HepG2 (cell line): Measurements from ENCODE around the gene ZNF816. TPM values are rescaled to one million over a fixed set of nuclear protein-coding genes. Genes with fewer than 3 reads are reported as not detected.

Source experiments
- ATAC-seq: fragments of 200-7000 bp; cut with Tn5 transposase; 3 replicates; pipeline ENCODE4 v1.9.1; 2020; ENCODE audit warnings: mild to moderate bottlenecking, moderate library complexity
- BruUV-seq: library from RNA; stranded (reverse); fragments of 400-500 nt; replicated peaks from 2 replicates; lab custom pipeline; 2021; lab: Mats Ljungman, UMichigan
- CTCF ChIA-PET: fragments of 300-600 bp; formaldehyde crosslinking; extraction: SDS; loops from one replicate; lab custom pipeline; 2021; ENCODE audit warnings: low total read pairs, inconsistent platforms, low intra/inter-chr PET ratio; lab: Yijun Ruan, JAX
- POLR2A ChIA-PET: fragments of 350-600 bp; sonication (Branson Sonifier 250); formaldehyde crosslinking; loops from one replicate; lab custom pipeline; 2020; ENCODE audit warnings: antibody characterized with exemption, inconsistent platforms; lab: Yijun Ruan, JAX
- DNase-seq: peaks from one replicate; pipeline ENCODE4 v3.0.0-alpha.2; 2015; ENCODE audit warnings: low spot score
- FAIRE-seq: peaks from 3 replicates; lab custom pipeline; 2011; peaks lifted over from hg19 to GRCh38; lab: Jason Lieb, UNC
- H2AFZ ChIP-seq: one replicate; pipeline ENCODE4 v1.6.1; 2011; ENCODE audit warnings: low read length, inconsistent platforms
- H3K27ac ChIP-seq: fragments of 300-600 bp; 3 replicates; pipeline ENCODE4 v1.8.0; 2011; ENCODE audit warnings: mixed run types, mild to moderate bottlenecking, mixed read lengths, low read length, inconsistent platforms; ENCODE audit not compliant: insufficient read depth; ENCODE audit errors: extremely low read length
- H3K27me3 ChIP-seq, 2 experiments: fragments of 200-600 bp in 1 of 2; 2 replicates in 1 of 2; 3 replicates in 1 of 2; pipeline versions ENCODE4 v1.6.0 to v1.8.0; 2011; ENCODE audit warnings: low read length in 2 of 2, mild to moderate bottlenecking in 2 of 2, moderate library complexity in 2 of 2, inconsistent platforms in 1 of 2; ENCODE audit not compliant: insufficient read depth in 2 of 2, control insufficient read depth in 1 of 2
- H3K36me3 ChIP-seq, 2 experiments: fragments of 200-600 bp in 1 of 2; replicated peaks in 1 of 2; 2 replicates in 1 of 2; 3 replicates in 1 of 2; pipeline versions ENCODE4 v1.5.1 to v1.8.0; 2011; ENCODE audit warnings: low read length in 2 of 2, inconsistent platforms in 1 of 2; ENCODE audit not compliant: insufficient read depth in 2 of 2, control insufficient read depth in 1 of 2
- H3K4me1 ChIP-seq: 2 replicates; pipeline ENCODE4 v1.5.1; 2012; ENCODE audit warnings: low read length, inconsistent platforms; ENCODE audit not compliant: insufficient read depth
- H3K4me2 ChIP-seq: 2 replicates; pipeline ENCODE4 v1.6.0; 2011; ENCODE audit warnings: low read depth, low read length, inconsistent platforms
- H3K4me3 ChIP-seq, 3 experiments: fragments of 200-600 bp in 1 of 3; sonication (generic), shearing (Covaris generic) in 1 of 3; replicated peaks in 1 of 3; 2 replicates each; pipeline ENCODE4 v1.5.1; 2011 to 2016; ENCODE audit warnings: low read length in 3 of 3, inconsistent platforms in 2 of 3, low read depth in 2 of 3, mild to moderate bottlenecking in 2 of 3, control low read depth in 1 of 3, mixed read lengths in 1 of 3; ENCODE audit not compliant: insufficient read depth in 1 of 3
- H3K79me2 ChIP-seq: one replicate; pipeline ENCODE4 v1.6.1; 2011; ENCODE audit warnings: low read length, inconsistent platforms; ENCODE audit not compliant: insufficient read depth
- H3K9ac ChIP-seq: 2 replicates; pipeline ENCODE4 v1.6.0; 2011; ENCODE audit warnings: mild to moderate bottlenecking, low read depth, low read length, inconsistent platforms; ENCODE audit not compliant: insufficient read depth
- H3K9me3 ChIP-seq: 2 replicates; pipeline ENCODE4 v1.5.1; 2012; ENCODE audit warnings: mild to moderate bottlenecking, low read length
- H4K20me1 ChIP-seq: 2 replicates; pipeline ENCODE4 v1.6.0; 2011; ENCODE audit warnings: inconsistent platforms, mild to moderate bottlenecking, low read length, moderate library complexity; ENCODE audit not compliant: insufficient read depth
- AKAP8 ChIP-seq: sonication (generic); formaldehyde crosslinking; IDR thresholded peaks from 2 replicates; pipeline ENCODE4 v1.5.1; 2020; ENCODE audit warnings: mild to moderate bottlenecking, missing genetic modification reagents
- DPF2 ChIP-seq: sonication (generic); formaldehyde crosslinking; IDR thresholded peaks from 2 replicates; pipeline ENCODE4 v1.4.0; 2020; ENCODE audit warnings: mild to moderate bottlenecking, low read depth, missing genetic modification reagents, borderline replicate concordance
- GABPB1 ChIP-seq: IDR thresholded peaks from 2 replicates; pipeline ENCODE4 v1.6.1; 2016; ENCODE audit warnings: mild to moderate bottlenecking, missing genetic modification reagents, moderate library complexity, missing compliant biosample characterization
- GTF2F1 ChIP-seq: fragments of 150-350 bp; IDR thresholded peaks from 2 replicates; pipeline ENCODE4 v1.6.1; 2014; ENCODE audit warnings: low read length
- MLXIP ChIP-seq: sonication (generic); formaldehyde crosslinking; IDR thresholded peaks from 2 replicates; pipeline ENCODE4 v1.9.0; 2021; ENCODE audit warnings: missing genetic modification reagents, borderline replicate concordance
- U2AF2 ChIP-seq: fragments of 200-400 bp; formaldehyde crosslinking; IDR thresholded peaks from 2 replicates; pipeline ENCODE4 v1.6.1; 2017; ENCODE audit warnings: low read depth, mild to moderate bottlenecking, low read length
- ZKSCAN1 ChIP-seq: fragments of 150-350 bp; IDR thresholded peaks from 2 replicates; pipeline ENCODE4 v1.6.1; 2014; ENCODE audit warnings: low read length
- ZNF598 ChIP-seq: sonication (generic); formaldehyde crosslinking; IDR thresholded peaks from 2 replicates; pipeline ENCODE4 v1.5.1; 2020; ENCODE audit warnings: mild to moderate bottlenecking, missing genetic modification reagents, borderline replicate concordance
- ZNF646 ChIP-seq: sonication (generic); formaldehyde crosslinking; IDR thresholded peaks from 2 replicates; pipeline ENCODE4 v1.9.0; 2021; ENCODE audit warnings: mild to moderate bottlenecking, missing genetic modification reagents
- ZNF720 ChIP-seq: sonication (generic); formaldehyde crosslinking; IDR thresholded peaks from 2 replicates; pipeline ENCODE4 v1.4.0; 2020; ENCODE audit warnings: missing genetic modification reagents
- ZNF768 ChIP-seq: sonication (generic); formaldehyde crosslinking; IDR thresholded peaks from 2 replicates; pipeline ENCODE4 v1.4.0; 2020; ENCODE audit warnings: missing genetic modification reagents
- WGBS: methylation state at CpG from one replicate; pipeline ENCODE4 v1.1.6; 2017; ENCODE audit warnings: low lambda C conversion rate; 5-methylcytosine and 5-hydroxymethylcytosine counted together
- in situ Hi-C: cut with HindIII; loops from 2 replicates; pipeline ENCODE4 v1.10.0; 2017; ENCODE audit warnings: low pct_unique_long_range_greater_than_20kb; ENCODE audit not compliant: extremely low pct_ligation_motif_present
- intact Hi-C: fragments of 100-400 bp; cut with micrococcal nuclease; formaldehyde crosslinking; loops from one replicate; pipeline ENCODE4 v1.10.0; 2022; ENCODE audit not compliant: unreplicated experiment
- polyA plus RNA-seq, 8 experiments: library from polyadenylated mRNA; depleted of rRNA in 3 of 8; stranded (reverse) in 7 of 8; unstranded in 1 of 8; fragments of >200 nt; fragmentation: Illumina TruSeq in 4 of 8; extraction: Trizol in 4 of 8; gene quantifications; 2 replicates each; pipeline versions ENCODE4 v1.2.1 to v1.2.3, GENCODE V29; 2011 to 2016; ENCODE audit warnings: low read depth in 4 of 8, missing spikeins in 1 of 8, mixed read lengths in 1 of 8; ENCODE audit not compliant: insufficient read depth in 1 of 8
- total RNA-seq, 5 experiments: library from RNA; depleted of rRNA; stranded (reverse); fragments of >200 nt; fragmentation: Illumina TruSeq; extraction: Trizol; gene quantifications; 2 replicates each; pipeline ENCODE4 v1.2.3, GENCODE V29; 2016; ENCODE audit warnings: low read depth in 1 of 5
- TF ChIP-seq, protein P1 (sequence below): IDR thresholded peaks from 2 replicates; pipeline ENCODE4 v1.6.1; 2012; ENCODE audit warnings: low read length, improper control_type of control experiment

ZNF816 gene
- total and polyA plus RNA-seq, 2 of the 13 experiments (the other 11 are each of a cell fraction or from before 2014, with no cell fraction given): 5.2 to 14.1 TPM

DNA sequence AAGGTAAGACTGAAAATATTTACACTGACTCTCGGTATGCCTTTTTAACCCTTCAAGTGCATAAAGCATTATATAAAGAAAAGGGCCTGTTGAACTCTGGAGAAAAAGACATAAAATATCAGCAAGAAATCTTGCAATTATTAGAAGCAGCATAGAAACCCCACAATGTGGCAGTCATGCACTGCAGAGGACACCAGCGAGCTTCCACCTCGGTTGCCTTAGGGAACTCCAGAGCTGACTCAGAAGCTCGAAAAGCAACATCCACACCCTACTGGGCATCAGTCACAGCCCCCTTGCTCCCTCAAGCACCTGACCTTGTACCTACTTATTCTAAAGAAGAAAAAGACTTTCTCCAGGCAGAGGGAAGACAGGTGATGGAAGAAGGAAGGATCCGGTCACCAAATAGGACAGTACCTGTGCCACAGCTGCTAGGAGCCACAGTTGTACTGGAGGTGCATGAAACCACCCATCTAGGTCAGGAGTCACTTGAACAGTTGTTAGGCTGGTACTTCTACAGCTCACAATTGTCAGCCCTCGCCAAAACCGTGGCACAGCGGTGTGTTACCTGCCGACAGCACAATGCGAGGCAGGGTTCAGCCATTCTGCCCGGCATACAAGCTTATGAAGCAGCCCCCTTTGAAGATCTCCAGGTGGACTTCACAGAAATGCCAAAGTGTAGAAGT is 2.9 kb downstream of the ZNF816 start:
- no peak overlapping the region for H3K27ac ChIP-seq
- no peak overlapping the region for H3K4me2 ChIP-seq
- in situ Hi-C loops (no loop called here), intact Hi-C loops (no loop called here)
- ATAC-seq (no peak), DNase-seq (no peak), FAIRE-seq (no peak)
- H3K9ac ChIP-seq: no peak overlapping the region
- no peaks in the 10 kb centered on the region; a peak in 1 of 5 replicates for H3K27me3 ChIP-seq
- WGBS: 93% methylated on average over 11 of the region's 11 CpGs
- H2AFZ ChIP-seq: no peak overlapping the region
- H3K79me2 ChIP-seq: peaks cover 35% of the 10 kb centered on the region
- POLR2A ChIA-PET: no interaction called here
- BruUV-seq: no TSS peak
- H3K9me3 ChIP-seq: peaks cover 23% of the 10 kb centered on the region; the same call in 1 of the 2 replicates
- H3K4me1 ChIP-seq: peaks cover 35% of the 10 kb centered on the region
- CTCF ChIA-PET: no interaction called here
- H4K20me1 ChIP-seq: no peaks in the 10 kb centered on the region
- H3K36me3 ChIP-seq: peaks cover 7 to 48% of the 10 kb centered on the region in 2 experiments; a peak in 4 of 5 replicates
- H3K4me3 ChIP-seq: no peak overlapping the region
- TF ChIP-seq GABPB1 (CRISPR knock-in tag): no peak
- TF ChIP-seq AKAP8 (CRISPR knock-in tag): no peak
- TF ChIP-seq GTF2F1: no peak
- TF ChIP-seq ZNF768 (CRISPR knock-in tag): no peak
- no peak for TF ChIP-seq ZNF598 (CRISPR knock-in tag)
- TF ChIP-seq U2AF2: no peak
- no peak for TF ChIP-seq ZNF646 (CRISPR knock-in tag)
- no peak for TF ChIP-seq ZKSCAN1
- no peak for TF ChIP-seq DPF2 (CRISPR knock-in tag)
- no peak for TF ChIP-seq MLXIP (CRISPR knock-in tag)
- no peak for TF ChIP-seq ZNF720
- TF ChIP-seq, protein P1, sequence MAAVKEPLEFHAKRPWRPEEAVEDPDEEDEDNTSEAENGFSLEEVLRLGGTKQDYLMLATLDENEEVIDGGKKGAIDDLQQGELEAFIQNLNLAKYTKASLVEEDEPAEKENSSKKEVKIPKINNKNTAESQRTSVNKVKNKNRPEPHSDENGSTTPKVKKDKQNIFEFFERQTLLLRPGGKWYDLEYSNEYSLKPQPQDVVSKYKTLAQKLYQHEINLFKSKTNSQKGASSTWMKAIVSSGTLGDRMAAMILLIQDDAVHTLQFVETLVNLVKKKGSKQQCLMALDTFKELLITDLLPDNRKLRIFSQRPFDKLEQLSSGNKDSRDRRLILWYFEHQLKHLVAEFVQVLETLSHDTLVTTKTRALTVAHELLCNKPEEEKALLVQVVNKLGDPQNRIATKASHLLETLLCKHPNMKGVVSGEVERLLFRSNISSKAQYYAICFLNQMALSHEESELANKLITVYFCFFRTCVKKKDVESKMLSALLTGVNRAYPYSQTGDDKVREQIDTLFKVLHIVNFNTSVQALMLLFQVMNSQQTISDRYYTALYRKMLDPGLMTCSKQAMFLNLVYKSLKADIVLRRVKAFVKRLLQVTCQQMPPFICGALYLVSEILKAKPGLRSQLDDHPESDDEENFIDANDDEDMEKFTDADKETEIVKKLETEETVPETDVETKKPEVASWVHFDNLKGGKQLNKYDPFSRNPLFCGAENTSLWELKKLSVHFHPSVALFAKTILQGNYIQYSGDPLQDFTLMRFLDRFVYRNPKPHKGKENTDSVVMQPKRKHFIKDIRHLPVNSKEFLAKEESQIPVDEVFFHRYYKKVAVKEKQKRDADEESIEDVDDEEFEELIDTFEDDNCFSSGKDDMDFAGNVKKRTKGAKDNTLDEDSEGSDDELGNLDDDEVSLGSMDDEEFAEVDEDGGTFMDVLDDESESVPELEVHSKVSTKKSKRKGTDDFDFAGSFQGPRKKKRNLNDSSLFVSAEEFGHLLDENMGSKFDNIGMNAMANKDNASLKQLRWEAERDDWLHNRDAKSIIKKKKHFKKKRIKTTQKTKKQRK: no peak
